Tibial nerve (tissue), 4 donors: ENCODE measurements around the gene URB1.

Source experiments
- CTCF ChIP-seq, 5 experiments: fragments of 200-600 bp in 3 of 5; fragments of 450-650 bp in 2 of 5; sonication (generic) in 3 of 5; IDR thresholded peaks; one replicate each; pipeline ENCODE4 v1.5.1; 2016 to 2019; ENCODE audit warnings: antibody characterized with exemption in 5 of 5, mild to moderate bottlenecking in 3 of 5, moderate library complexity in 2 of 5
- EP300 ChIP-seq, 2 donors: sonication (generic); formaldehyde crosslinking; IDR thresholded peaks; one replicate each; pipeline ENCODE4 v1.6.1; 2017; ENCODE audit warnings: antibody characterized with exemption in 2 of 2, mild to moderate bottlenecking in 1 of 2
- POLR2A ChIP-seq, 2 donors: fragments of 450-650 bp; IDR thresholded peaks; one replicate each; pipeline ENCODE4 v1.6.1; 2017; ENCODE audit warnings: antibody characterized with exemption in 2 of 2, mild to moderate bottlenecking in 2 of 2, moderate library complexity in 2 of 2

- TF ChIP-seq CTCF (IDR thresholded peaks at IDR 0.05) = no peak
- TF ChIP-seq POLR2A (IDR thresholded peaks at IDR 0.05) = no peak
- no peak for TF ChIP-seq EP300 (IDR thresholded peaks at IDR 0.05)
Measured at GRCh38 chr21:32261929-32262328, 130.9 kb downstream of the URB1 start.
